IPS-NIHi11 (cell line): ENCODE results near the gene THBS1.

ENCODE experiments used
- DNase-seq: peaks from one replicate; pipeline ENCODE4 v3.0.0; 2012; ENCODE audit warnings: mixed read lengths, low spot score

THBS1 gene

DNA sequence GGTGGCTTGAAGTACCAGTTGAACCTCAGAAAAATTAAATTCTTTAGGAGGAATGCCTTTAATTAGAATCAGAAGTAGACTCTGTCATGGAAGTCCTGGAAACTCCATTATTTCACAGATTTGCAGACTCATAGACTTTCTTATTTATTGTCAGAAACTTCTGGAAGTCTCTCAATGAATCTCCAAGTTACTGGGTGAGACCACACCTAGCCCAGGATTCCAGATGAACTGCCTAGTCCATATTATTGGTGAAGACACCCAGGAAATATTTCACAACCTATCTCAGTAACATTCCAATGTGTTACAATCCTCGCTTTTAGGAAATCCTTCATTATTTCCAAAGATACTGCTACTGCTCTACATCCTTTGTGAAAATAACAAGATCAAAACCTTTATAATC lies 6.5 kb upstream of the THBS1 start:
- no peak for DNase-seq

DNA sequence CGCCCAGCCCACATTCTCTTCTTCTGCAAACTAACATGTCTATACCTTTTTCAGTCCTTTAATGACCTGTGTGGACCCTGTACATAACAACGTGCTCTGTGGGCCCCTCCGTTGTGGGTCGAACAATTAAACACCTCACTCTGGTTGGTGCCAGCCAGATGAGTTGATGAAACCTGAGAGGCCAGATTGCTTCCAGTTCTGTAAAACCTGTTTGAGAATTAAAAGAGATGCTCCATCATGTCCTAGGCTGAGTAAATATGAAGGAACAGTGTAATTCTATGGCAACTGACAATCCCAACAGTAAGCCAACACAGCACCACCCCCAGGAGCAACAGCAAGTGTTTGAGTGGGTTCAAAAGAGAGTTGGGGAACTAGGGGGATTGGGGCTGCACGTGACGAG lies 5.7 kb upstream of the THBS1 start:
- DNase-seq: no peak

DNA sequence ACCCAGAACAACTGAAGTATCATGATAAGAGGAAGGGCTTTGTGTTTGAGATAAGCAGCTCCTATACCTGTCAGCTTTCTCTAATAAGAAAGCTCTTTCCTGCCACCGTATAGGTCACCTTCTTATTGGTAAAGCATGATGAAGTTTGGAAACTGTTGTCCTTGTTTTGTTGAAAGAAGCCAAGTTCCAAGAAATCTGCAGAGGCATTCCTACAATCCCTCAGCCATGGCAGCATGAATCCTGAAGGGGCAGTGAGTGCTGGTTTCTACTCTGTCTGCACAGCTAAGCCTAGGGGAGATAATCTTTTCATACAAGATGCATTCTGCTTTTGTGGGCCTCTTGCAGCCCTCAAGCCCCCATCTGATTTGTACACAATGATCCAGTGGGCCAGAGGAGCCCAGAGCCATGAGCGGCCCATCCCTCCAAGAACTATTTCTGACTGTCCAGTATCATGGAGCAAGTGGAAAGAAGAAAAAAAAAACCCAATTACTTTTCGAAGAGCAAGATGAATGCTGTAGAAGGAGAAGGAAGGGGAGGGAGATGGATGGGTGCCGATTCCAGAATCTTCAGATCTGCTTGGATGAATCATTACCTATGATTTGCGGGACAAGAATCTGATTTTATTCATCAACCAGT lies 1.9 kb upstream of the THBS1 start:
- DNase-seq: peak; percentile 33

DNA sequence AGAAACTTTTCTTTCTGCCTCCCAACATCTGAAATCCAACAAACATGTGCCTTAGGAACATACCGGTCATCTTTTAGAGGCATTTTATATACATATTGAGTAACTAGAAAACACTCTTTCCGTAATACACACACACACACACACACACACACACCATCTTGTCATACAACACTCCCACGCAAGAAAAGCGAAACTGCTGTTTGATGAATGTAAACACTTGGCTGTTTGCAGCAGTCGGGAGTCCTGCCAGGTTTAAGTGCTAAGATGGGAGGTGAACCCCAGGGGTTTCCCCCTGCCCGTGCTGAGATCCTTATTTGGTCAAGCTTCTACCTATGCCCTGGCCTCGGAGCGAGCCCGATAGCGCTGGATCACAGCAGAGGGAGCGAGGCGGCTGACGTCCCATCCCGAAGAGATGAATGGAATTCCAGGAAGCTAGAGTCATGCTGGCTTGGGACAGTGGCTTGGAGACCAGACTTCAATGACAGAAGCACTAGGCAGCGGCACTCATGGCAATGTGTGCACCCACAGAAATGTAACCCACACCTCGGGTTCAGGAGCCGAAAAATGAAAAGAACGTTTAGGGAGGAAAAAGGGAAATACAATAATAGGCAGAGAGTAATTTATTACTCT lies 1.3 kb upstream of the THBS1 start:
- peak; percentile 79 for DNase-seq

DNA sequence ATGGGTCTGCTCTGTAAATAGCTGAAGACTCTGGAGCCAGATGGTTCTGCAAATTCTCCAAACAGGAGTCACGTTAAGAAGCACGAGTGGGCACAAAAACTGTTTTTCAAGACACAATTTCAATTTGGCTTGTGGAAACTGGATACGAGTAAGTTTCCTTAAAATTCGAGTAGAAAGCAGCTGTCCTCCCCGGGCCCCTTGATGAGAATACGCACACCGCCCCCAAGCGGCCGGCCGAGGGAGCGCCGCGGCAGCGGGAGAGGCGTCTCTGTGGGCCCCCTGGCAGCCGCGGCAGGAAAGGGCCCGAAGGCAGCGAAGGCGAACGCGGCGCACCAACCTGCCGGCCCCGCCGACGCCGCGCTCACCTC lies 778 bp upstream of the THBS1 start:
- DNase-seq: peak; percentile 80

DNA sequence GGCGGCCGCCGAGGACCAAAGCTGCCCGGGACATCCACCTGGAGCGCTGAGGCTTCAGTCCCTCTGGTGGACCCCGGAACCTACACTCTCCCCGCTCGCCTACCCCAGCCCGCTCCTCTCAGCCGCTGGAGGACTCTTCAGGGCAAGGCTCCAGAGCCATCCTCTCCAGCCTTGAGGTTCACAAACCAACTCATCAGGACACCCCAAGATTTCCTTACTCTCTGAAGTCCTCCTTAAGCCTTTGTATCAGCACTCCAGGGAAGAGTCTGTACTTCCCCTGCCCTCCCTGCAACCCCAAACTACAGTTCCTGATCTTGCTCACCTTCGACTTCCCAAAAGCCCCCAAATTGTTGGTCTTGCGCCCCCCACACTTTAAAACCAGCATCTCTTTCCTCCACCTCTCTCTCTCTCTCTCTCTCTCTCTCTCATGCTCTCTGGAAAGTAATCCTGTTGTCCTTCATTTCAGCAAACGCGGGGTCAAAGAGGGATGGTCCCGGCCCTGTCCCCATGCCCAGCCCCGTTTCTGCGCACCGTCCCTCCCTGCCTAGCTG lies 438 bp downstream of the THBS1 start:
- DNase-seq: no peak

DNA sequence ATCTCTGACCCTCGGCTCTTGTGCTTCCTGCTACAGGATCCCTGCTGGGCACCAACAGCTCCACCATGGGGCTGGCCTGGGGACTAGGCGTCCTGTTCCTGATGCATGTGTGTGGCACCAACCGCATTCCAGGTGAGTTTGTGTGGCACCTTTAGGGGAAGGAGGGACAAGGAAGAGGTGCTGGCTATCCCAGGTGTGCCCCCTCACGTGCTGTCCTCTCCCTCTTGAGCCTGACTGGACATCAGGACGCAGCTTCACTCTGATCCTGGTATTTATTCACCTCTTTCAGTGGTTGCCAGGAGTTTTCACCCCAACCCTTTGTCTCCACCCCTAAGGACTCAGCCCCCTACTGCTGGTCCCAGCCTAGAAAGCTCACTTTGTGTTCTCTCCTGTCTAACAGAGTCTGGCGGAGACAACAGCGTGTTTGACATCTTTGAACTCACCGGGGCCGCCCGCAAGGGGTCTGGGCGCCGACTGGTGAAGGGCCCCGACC lies 960 bp downstream of the THBS1 start:
- peak; percentile 48 for DNase-seq

DNA sequence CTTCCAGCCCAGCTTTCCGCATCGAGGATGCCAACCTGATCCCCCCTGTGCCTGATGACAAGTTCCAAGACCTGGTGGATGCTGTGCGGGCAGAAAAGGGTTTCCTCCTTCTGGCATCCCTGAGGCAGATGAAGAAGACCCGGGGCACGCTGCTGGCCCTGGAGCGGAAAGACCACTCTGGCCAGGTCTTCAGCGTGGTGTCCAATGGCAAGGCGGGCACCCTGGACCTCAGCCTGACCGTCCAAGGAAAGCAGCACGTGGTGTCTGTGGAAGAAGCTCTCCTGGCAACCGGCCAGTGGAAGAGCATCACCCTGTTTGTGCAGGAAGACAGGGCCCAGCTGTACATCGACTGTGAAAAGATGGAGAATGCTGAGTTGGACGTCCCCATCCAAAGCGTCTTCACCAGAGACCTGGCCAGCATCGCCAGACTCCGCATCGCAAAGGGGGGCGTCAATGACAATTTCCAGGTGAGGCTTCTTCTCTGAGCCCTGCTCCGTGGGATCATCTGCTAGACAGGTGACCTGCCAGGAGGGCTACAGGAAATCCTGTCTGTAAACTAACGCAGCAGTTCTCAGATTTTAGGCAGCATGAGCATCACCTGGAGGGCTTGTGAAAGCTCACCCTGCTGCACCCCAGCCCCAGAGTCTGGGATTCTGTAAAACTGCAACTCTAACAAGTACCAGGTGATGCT lies 1.6 kb downstream of the THBS1 start:
- DNase-seq: no peak

DNA sequence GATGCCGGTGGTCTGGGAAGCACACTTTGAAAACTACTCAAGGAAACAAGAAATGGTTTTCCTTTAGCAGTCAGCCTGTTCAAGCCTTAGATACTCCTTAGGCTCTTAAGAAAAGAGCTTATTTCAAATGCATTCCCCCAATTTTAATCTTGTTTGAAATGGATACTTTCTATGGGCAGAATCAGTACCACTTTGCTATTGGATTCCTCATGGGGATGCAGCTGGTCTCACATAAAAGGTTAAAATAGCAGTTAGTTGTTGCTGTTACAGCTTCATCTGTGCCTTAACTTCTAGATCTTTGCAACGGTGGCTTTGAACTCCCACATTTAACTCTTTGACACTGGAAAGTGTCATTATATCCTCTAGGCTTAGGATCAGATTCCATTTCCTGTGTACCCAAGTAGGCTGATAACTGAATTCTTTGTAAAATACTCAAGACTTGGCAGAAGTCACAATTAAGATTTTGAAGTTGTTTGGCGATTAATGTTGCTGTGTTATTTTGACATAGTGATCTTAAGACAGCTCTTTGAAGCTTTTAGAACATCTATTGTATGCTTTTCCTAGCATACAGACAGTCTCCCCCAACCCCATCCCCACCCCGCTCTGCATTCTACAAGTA lies 2.2 kb downstream of the THBS1 start:
- DNase-seq: no peak

DNA sequence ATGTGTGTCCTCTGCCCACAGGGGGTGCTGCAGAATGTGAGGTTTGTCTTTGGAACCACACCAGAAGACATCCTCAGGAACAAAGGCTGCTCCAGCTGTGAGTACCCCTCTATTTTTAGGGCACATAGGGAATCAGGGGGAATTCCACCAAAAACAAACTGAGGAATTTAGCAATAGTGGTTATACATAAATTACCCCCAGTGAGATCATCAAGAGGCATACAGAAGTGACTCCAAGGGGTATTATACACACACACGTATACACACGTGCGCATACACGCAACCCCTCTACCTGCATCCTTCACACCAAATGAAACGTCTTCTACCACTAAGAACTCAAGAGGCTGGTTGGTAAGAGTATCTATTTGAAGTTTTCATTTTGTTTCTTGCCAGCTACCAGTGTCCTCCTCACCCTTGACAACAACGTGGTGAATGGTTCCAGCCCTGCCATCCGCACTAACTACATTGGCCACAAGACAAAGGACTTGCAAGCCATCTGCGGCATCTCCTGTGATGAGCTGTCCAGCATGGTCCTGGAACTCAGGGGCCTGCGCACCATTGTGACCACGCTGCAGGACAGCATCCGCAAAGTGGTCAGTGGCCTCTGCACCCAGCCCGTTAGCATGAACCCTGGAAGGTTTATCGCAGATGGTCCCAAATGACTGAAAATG lies 2.9 kb downstream of the THBS1 start:
- peak; percentile 31 for DNase-seq

DNA sequence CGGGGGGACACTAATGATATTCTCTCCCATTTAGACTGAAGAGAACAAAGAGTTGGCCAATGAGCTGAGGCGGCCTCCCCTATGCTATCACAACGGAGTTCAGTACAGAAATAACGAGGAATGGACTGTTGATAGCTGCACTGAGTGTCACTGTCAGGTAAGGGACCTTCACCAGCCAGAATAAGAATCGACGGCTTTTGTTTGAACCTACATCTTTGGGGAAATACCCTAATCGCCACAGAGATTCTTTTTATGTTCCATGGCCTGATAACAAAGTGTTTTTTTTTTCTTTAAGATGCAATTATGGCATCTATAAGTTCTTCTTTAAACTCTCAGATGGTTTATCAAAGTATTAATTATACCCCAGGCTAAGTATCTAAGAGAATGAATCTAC lies 3.4 kb downstream of the THBS1 start:
- no peak for DNase-seq

DNA sequence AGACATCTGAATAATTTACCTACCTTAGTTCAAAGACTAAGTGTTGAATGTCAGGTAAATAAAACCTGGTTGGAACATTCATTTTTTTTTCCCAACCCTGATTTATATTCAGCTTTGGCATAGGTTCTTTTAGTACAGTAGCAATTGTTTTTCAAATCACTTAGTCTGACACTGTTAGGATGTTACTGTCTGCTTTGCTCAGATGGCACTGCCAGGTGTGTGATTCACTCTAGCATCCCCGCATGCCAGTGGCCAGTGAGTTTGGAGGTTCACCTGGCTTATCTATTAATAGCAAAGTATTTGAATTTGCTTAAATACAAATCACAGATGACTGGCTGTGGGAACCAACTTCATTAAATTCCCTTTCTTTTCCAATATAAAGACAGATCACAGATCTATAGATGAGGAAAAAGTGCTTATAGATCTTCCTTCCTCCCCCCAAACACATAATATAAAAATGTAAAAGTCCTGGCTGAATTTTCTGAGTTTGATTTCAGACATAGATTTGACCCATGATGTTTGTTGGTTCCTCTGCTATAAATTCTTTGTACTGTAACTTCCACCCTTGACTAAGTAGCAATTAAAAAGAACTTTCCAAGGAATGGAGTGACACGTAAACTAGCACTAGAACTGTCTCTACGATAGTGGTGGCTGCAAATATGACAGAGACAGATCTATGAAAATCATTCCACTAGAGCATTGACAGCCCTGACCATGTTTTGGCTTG lies 3.9 kb downstream of the THBS1 start:
- no peak for DNase-seq

DNA sequence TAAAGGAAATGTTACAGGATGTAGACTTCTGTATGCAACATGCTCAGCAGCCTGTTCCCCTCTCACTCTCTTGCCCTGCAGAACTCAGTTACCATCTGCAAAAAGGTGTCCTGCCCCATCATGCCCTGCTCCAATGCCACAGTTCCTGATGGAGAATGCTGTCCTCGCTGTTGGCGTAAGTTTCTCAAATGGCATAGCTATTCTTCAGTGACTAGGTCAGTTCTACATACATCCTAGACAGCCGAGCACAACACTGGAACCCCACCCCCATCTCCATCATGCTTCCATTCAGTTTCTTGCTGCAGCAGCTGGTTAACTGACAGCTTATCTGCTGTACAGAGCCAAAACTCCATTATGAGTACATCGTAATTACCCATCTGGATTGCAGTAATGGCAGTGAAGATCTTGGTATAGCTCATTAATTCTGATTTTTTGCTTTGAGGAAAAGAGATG lies 4.5 kb downstream of the THBS1 start:
- no peak for DNase-seq

DNA sequence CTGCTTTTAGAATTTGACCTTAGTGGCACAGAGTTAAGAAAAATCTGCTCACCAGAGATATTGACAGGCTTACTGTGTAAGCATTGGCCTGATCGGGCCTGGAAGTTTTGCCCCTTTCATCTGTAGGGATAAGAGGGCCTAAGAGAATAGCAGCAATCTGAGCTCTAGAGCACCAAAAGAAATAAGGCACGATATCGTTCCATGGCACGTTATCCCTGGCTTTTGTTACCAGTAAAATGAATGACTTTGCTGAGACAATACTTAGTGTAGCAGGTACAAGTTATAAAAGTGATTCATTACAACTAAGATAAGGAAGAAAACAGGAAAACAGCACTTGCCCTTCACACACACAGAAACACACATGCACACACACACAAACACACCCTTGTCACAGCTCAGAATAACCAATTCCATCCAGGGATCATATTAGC lies 5.0 kb downstream of the THBS1 start:
- DNase-seq: no peak

DNA sequence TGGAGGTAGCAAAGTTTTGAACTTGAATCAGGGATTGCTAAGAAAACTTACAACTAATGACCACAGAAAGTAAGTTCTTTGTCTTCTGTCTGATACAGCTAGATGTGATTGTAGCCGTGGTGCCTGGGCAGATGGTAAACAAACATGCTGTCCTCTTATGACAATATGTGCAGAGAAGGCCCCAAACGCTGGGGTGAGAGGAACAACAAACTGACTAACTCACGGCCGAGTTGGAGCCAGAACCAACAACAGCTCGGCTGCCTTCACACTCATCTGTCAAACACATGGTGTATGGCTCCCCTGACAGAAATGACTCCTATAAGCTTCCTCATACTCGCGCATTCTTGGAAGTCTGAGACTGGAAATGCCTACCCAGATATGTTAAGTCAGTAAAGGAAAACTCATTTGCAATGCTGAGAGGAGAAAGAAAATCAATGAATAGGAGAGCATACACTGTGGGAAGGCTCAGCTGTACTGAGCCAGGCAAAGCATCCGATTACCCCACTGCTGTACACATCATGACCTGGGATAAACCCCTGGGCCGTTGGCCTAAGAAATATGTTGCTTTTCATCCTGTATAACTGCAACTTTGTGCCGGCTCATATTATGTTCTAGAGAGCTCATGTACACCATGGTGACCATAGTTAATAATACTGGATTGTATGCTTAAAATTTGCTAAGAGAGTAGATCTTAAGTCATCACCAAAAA lies 5.7 kb downstream of the THBS1 start:
- no peak for DNase-seq

DNA sequence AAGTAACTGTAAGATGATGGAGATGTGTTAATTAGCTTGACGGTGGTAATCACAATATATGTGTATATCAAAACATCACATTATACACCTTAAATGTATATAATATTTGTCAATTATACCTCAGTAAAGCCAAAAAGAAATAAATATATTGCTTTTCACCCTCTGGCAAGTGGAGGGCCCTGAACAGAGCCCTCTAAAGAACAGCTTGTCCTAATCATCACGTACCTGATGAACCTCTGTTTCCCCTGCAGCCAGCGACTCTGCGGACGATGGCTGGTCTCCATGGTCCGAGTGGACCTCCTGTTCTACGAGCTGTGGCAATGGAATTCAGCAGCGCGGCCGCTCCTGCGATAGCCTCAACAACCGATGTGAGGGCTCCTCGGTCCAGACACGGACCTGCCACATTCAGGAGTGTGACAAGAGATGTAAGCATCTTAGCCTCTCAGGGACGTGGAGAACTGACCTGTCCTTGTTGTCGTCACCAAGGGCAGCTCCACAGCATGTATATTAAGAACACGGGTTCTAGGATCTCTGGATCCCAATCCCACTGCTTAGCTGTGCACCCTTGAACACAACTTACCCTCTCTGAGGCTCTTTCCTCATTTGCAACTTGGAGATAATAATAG lies 6.3 kb downstream of the THBS1 start:
- DNase-seq: no peak

DNA sequence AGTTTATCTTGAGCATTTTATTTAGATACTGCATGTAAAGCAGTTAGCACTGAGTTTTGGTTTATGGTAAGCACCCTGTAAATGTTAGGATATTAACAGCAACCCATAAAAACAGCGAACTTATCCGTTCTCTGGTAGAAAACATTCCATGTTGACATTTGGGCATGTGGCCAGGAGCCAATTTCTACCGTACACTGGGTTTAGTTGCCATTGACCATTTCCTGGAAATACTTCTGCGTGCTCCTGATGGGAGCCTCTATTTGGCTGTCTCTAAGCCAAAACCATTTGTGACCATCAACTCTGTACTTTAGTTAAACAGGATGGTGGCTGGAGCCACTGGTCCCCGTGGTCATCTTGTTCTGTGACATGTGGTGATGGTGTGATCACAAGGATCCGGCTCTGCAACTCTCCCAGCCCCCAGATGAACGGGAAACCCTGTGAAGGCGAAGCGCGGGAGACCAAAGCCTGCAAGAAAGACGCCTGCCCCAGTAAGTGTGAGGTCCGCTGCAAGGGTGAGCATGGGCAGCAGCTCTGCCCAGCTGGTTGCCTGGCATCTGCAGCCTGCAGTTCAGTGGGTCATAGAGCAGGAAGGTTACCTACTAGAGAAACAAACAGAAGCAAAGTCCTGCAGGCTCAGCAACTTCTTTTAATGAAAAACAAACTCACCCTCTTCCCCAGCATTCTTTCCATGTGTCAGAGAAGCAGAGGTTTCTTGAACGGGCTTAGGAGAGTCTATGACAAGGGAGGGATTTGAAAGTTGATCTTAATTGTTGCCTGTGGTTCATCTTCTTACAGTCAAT lies 7.1 kb downstream of the THBS1 start:
- no peak for DNase-seq

DNA sequence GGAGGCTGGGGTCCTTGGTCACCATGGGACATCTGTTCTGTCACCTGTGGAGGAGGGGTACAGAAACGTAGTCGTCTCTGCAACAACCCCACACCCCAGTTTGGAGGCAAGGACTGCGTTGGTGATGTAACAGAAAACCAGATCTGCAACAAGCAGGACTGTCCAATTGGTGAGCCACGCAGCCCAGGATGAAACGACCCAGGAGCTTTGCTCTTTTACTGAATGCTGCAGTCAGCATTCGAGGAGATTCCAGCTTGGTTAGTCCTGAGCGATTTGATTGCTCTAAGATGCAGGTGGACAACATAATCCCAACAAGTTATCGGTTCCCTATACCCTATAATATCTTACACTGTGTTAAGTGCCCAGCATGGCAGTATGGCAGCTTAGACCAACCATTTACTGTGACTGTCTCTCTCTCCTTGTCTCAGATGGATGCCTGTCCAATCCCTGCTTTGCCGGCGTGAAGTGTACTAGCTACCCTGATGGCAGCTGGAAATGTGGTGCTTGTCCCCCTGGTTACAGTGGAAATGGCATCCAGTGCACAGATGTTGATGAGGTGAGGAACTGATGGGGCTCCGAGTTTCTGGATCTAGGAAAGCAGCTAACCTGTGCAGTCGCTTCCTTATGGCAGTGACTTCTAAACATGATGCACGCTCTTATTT lies 7.8 kb downstream of the THBS1 start:
- DNase-seq: no peak
